Ishikawa (cell line): ENCODE data around the gene TOR3A.
A peak's percentile ranks its signal among the peaks of the same experiment; 100 is the strongest.

Experiments used
- CEBPB ChIP-seq: IDR thresholded peaks from 2 replicates; pipeline ENCODE4 v1.6.1; 2012
- CREB1 ChIP-seq: IDR thresholded peaks from 2 replicates; pipeline ENCODE4 v1.6.1; 2012; ENCODE audit warnings: low read depth
- EGR1 ChIP-seq: IDR thresholded peaks from 2 replicates; pipeline ENCODE4 v1.6.1; 2012
- EP300 ChIP-seq: IDR thresholded peaks from 2 replicates; pipeline ENCODE4 v1.6.1; 2012; ENCODE audit warnings: borderline replicate concordance
- FOXM1 ChIP-seq: IDR thresholded peaks from 2 replicates; pipeline ENCODE4 v1.6.1; 2012; ENCODE audit warnings: low read depth, borderline replicate concordance
- NFIC ChIP-seq: IDR thresholded peaks from 2 replicates; pipeline ENCODE4 v1.6.1; 2012
- RAD21 ChIP-seq: IDR thresholded peaks from 2 replicates; pipeline ENCODE4 v1.6.1; 2012; ENCODE audit warnings: low read depth
- TAF1 ChIP-seq: IDR thresholded peaks from 2 replicates; pipeline ENCODE4 v1.6.1; 2012; ENCODE audit warnings: low read depth, mild to moderate bottlenecking
- TCF12 ChIP-seq: IDR thresholded peaks from 2 replicates; pipeline ENCODE4 v1.6.1; 2012; ENCODE audit warnings: low read depth
- TEAD4 ChIP-seq: IDR thresholded peaks from 2 replicates; pipeline ENCODE4 v1.6.1; 2012
- YY1 ChIP-seq: IDR thresholded peaks from 2 replicates; pipeline ENCODE4 v1.6.1; 2012; ENCODE audit warnings: low read depth
- ZBTB7A ChIP-seq: IDR thresholded peaks from 2 replicates; pipeline ENCODE4 v1.6.1; 2012; ENCODE audit warnings: low read depth
- TF ChIP-seq, protein P1 (sequence below): IDR thresholded peaks from 2 replicates; pipeline ENCODE4 v1.6.1; 2012
- TF ChIP-seq, protein P2 (sequence below): IDR thresholded peaks from 2 replicates; pipeline ENCODE4 v1.6.1; 2012
- TF ChIP-seq, protein P3 (sequence below): IDR thresholded peaks from 2 replicates; pipeline ENCODE4 v1.6.1; 2012; ENCODE audit warnings: low read depth, mild to moderate bottlenecking

Gene TOR3A

GRCh38 chr1:179119513-179119912 lies 37.6 kb downstream of the TOR3A start:
- no peak for TF ChIP-seq CEBPB
- TF ChIP-seq FOXM1 = no peak
- no peak for TF ChIP-seq TEAD4
- TF ChIP-seq, protein P1, sequence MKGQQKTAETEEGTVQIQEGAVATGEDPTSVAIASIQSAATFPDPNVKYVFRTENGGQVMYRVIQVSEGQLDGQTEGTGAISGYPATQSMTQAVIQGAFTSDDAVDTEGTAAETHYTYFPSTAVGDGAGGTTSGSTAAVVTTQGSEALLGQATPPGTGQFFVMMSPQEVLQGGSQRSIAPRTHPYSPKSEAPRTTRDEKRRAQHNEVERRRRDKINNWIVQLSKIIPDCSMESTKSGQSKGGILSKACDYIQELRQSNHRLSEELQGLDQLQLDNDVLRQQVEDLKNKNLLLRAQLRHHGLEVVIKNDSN = no peak
- TF ChIP-seq NFIC = no peak
- TF ChIP-seq TAF1 = no peak
- TF ChIP-seq, protein P2, sequence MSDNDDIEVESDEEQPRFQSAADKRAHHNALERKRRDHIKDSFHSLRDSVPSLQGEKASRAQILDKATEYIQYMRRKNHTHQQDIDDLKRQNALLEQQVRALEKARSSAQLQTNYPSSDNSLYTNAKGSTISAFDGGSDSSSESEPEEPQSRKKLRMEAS = no peak
- no peak for TF ChIP-seq ZBTB7A
- TF ChIP-seq, protein P3, sequence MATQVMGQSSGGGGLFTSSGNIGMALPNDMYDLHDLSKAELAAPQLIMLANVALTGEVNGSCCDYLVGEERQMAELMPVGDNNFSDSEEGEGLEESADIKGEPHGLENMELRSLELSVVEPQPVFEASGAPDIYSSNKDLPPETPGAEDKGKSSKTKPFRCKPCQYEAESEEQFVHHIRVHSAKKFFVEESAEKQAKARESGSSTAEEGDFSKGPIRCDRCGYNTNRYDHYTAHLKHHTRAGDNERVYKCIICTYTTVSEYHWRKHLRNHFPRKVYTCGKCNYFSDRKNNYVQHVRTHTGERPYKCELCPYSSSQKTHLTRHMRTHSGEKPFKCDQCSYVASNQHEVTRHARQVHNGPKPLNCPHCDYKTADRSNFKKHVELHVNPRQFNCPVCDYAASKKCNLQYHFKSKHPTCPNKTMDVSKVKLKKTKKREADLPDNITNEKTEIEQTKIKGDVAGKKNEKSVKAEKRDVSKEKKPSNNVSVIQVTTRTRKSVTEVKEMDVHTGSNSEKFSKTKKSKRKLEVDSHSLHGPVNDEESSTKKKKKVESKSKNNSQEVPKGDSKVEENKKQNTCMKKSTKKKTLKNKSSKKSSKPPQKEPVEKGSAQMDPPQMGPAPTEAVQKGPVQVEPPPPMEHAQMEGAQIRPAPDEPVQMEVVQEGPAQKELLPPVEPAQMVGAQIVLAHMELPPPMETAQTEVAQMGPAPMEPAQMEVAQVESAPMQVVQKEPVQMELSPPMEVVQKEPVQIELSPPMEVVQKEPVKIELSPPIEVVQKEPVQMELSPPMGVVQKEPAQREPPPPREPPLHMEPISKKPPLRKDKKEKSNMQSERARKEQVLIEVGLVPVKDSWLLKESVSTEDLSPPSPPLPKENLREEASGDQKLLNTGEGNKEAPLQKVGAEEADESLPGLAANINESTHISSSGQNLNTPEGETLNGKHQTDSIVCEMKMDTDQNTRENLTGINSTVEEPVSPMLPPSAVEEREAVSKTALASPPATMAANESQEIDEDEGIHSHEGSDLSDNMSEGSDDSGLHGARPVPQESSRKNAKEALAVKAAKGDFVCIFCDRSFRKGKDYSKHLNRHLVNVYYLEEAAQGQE = no peak
- TF ChIP-seq YY1 = no peak
- no peak for TF ChIP-seq TCF12
- no peak for TF ChIP-seq CREB1
- TF ChIP-seq EGR1 = no peak

DNA sequence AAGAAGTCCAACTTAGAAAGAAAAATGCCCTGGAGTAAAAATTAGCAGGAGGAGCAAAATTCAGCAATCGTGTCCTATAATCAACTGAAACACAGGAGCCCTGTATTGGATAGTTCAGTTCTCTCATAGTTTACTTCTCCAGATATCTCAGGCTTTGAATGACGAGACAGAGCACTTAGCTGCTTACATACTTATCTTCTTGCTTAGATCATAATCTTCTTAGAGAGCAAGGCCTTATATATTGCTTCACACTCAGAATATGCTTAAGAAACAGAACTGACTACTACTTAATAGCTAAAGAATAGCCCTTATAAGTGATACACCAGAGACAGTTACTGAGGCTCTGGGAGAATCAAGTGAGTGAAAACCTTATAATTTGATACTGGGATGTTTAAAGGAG lies 38.9 kb downstream of the TOR3A start:
- no peak for TF ChIP-seq TCF12
- no peak for TF ChIP-seq YY1
- no peak for TF ChIP-seq TEAD4
- TF ChIP-seq, protein P2 = no peak

DNA sequence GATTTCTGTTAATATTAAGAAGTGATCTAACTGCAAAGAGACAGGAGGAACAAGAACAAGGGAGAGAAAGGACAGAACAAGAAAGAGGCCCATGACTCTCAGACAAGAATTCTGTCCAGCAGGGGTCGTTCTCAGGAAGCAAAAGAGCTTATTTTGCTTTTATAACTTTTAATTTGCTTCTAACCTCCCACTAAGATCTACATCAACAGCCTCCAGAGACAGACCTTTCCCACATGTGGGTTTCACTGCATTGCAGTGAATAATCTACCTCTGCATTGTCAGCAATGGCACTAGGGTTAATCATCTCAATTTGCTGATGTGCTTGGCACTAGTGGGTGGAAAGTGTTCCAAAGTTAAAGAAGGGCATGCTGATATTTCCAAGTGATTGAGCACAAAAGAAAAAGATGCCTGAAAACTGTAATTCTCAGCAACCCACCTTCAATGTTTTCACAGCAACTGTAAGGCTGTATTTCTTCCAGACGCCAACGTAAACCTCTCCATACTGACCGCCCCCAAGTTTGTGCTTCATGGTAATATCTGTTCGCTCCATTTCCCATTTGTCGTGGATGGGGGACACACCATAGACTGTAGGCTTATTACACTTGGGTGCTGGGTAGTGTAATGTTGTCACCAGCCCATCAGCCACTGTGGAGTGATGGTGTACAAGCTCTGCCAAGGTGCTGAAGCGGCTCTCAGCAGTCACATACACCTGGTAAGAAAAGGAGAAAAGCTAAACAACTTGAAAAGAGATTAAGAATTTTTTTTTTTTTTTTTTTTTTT lies 39.5 kb downstream of the TOR3A start:
- TF ChIP-seq EGR1 (no peak), RAD21 (peak; percentile 57)

DNA sequence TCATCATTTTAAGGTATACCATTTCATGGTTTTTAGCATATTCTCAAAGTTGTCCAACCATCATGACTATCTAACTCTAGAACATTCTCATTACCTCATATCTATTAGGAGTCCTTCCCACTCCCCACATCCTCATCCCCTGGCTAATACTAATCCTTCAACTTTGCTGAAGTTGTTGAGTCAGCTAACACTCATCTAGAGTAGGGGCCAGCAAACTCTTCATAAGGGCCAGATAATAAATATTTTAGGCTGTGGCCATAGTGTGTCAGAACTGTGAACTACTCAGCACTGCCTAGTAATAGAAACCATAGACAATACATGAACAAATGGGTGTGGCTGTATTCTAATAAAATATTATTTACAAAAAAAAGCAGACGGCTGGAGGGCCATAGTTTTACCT lies 43.0 kb downstream of the TOR3A start:
- TF ChIP-seq EGR1 = no peak
- no peak for TF ChIP-seq FOXM1
- no peak for TF ChIP-seq TCF12
- no peak for TF ChIP-seq EP300
- no peak for TF ChIP-seq TEAD4
- TF ChIP-seq RAD21 = no peak
- no peak for TF ChIP-seq CEBPB
- TF ChIP-seq, protein P2 = no peak
- TF ChIP-seq, protein P3 = no peak
- no peak for TF ChIP-seq NFIC
- TF ChIP-seq TAF1 = no peak
- TF ChIP-seq CREB1 = no peak
- TF ChIP-seq YY1 = no peak
- no peak for TF ChIP-seq ZBTB7A
- TF ChIP-seq, protein P1 = no peak

GRCh38 chr1:179126338-179127060 lies 44.6 kb downstream of the TOR3A start:
- no peak for TF ChIP-seq TCF12
- TF ChIP-seq FOXM1 = no peak
- TF ChIP-seq TEAD4 = no peak
- no peak for TF ChIP-seq YY1
- TF ChIP-seq ZBTB7A = no peak
- no peak for TF ChIP-seq CREB1
- TF ChIP-seq, protein P1 = no peak
- TF ChIP-seq TAF1 = no peak
- TF ChIP-seq NFIC = no peak
- no peak for TF ChIP-seq CEBPB
- TF ChIP-seq, protein P2 = no peak
- no peak for TF ChIP-seq EGR1
